Measurements from ENCODE around the gene PGC.

GRCh38 chr6:41790045-41790444 is 42.8 kb upstream of the PGC start:
- TF ChIP-seq, protein P1, sequence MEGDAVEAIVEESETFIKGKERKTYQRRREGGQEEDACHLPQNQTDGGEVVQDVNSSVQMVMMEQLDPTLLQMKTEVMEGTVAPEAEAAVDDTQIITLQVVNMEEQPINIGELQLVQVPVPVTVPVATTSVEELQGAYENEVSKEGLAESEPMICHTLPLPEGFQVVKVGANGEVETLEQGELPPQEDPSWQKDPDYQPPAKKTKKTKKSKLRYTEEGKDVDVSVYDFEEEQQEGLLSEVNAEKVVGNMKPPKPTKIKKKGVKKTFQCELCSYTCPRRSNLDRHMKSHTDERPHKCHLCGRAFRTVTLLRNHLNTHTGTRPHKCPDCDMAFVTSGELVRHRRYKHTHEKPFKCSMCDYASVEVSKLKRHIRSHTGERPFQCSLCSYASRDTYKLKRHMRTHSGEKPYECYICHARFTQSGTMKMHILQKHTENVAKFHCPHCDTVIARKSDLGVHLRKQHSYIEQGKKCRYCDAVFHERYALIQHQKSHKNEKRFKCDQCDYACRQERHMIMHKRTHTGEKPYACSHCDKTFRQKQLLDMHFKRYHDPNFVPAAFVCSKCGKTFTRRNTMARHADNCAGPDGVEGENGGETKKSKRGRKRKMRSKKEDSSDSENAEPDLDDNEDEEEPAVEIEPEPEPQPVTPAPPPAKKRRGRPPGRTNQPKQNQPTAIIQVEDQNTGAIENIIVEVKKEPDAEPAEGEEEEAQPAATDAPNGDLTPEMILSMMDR (IDR thresholded peaks at IDR 0.05), result no peak
- TF ChIP-seq EZH2 (IDR thresholded peaks at IDR 0.05; ENCODE audit: borderline replicate concordance, insufficient read depth, low read depth, low read length, poor library complexity, severe bottlenecking), result no peak
